Ramos (cell line): ENCODE data around the gene C16orf92.

ENCODE experiments used
- in situ Hi-C: fragments of 300-500 bp; cut with MboI; formaldehyde crosslinking; loops from one replicate; pipeline ENCODE4 v1.14.3; 2022; ENCODE audit warnings: low sequenced_read_pairs; ENCODE audit not compliant: unreplicated experiment

The C16orf92 gene

GRCh38 chr16:29988346-29989075 is 34.5 kb upstream of the C16orf92 start:
- in situ Hi-C loops = no loop called here

DNA sequence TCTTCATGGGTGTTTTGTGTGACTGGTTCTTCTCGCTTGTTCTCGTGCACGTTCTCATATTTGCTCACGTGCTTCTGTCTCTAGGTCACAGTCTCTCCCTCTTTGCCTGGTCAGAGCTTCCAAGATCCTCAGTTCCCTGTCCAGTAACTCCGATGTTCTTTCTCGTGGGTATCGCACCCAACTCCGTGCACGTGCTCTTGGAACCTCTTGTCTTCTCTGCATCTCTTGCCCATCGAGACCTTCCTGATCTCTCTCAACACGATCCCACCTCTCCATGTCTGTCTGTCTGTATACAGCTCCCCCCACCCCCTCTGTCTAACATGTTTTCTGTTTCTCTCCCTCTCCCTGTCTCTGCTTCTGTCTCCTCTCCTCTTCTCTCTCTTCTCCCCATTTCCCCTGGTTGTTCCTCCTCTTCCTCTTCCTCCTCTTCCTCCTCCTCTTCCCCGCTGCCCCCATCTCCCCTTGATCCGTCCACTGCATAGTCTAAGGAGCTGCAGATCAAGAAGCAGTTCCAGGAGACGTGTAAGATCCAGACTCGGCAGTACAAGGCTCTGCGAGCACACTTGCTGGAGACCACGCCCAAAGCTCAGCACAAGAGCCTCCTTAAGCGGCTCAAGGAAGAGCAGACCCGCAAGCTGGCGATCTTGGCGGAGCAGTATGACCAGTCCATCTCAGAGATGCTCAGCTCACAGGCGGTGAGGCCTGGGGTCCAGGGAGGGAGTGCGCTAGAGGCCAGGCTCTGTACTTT is 33.7 kb upstream of the C16orf92 start:
- in situ Hi-C loops = no loop called here

DNA sequence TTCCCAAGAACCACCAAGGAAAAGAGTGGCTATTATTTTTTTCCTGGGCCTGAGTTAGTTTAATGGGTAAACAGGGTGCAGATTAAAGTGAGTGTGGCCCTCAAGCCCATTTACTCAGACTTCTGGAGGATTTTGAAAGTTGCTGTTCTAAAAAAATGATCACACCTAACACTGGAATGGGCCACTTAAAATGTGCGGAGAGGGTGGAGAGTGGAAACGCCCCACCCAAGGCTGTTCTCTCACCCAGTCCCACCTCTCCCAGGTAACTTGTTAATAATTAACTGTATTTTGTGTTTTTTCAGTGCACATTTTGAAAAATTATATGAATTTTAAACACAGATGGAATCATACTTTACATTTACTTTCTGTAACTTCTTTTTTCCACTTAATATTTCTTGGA is 33.0 kb upstream of the C16orf92 start:
- in situ Hi-C loops = loop anchor here (5.0 kb wide), 1 partner anchor 53 kb away; no protein-coding TSS in a partner anchor

- in situ Hi-C loops = loop anchor here (5.0 kb wide), 1 partner anchor 54 kb away; no protein-coding TSS in a partner anchor
Observed at GRCh38 chr16:29990883-29991570, 32.0 kb upstream of the C16orf92 start.

- in situ Hi-C loops = loop anchor here (5.0 kb wide), 1 partner anchor 54 kb away; no protein-coding TSS in a partner anchor
Observed at GRCh38 chr16:29991571-29991904, 31.5 kb upstream of the C16orf92 start.

GRCh38 chr16:29992344-29992967 is 30.5 kb upstream of the C16orf92 start:
- in situ Hi-C loops = loop anchor here (5.0 kb wide), 1 partner anchor 55 kb away; no protein-coding TSS in a partner anchor

DNA sequence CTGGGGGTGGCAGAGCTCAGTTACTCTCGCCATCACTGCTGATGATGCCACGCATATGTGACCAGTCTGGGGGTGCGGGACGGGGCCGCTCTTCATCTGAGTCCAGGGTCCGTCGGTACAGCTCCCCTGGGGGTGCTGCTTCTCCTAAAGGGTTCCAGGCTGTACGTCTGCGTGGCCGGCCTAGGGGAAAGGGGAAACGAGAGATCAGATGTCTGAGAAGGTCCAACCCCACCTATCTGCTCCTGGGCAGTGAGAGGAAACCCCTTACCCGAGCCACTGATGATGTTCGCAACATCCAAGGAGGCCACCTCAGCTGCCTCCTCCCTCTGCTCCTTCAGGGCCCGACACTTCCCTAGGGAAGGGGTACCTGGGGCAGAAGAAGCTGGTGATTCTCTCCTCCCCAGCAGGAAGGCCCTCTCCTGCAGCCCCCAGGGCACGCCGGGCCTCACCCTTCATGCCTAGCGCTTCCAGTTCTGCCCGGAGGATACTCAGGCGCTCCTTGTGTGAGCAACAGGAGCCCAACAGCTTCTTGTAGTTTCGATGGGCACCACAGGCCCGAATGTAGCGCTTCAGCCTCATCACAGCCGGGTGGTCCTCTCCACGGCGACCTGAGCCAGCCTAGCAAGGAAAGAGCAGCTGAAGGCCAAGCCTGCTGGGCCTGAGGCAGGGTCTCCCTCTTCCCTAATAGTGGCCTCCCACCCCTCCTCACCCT is 29.7 kb upstream of the C16orf92 start:
- in situ Hi-C loops = loop anchor here (5.0 kb wide), 1 partner anchor 56 kb away; no protein-coding TSS in a partner anchor

DNA sequence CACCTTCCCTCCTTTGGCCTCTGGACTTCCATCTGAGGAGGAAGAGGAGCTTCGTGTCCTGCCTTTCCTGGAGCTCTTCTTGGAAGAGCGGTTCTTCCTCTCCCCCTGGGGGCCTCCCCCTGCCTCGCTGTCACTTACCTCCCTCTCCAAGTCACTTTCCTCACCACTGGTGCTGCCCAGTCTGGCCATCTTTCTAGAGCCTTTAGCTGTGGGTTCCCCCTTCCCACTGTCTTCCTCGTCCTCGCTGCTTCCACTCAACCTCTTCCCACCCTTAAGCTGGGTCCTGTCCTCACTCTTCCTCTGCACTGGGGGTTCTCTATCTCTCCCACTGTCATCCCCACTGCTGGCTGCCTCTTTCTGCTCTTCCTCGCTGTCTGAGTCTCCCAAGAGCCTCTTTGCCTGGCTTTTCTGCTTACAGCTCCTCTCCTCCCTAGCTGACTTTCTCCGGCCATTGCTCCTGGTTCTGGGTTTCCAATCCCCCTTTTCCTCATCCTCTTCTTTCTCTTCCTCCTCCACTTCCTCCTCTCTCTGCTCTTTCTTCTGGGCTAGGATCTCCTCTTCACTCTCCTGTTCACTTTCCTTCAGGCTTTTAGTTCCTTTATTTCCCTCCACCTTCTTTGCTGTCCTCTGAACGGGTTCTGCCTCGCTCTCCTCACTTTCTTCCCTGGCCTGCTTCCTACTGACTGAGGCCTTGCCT is 28.9 kb upstream of the C16orf92 start:
- in situ Hi-C loops = loop anchor here (5.0 kb wide), 1 partner anchor 57 kb away; no protein-coding TSS in a partner anchor

GRCh38 chr16:29994600-29995323 is 28.2 kb upstream of the C16orf92 start:
- in situ Hi-C loops = loop anchor here (5.0 kb wide), 1 partner anchor 57 kb away; no protein-coding TSS in a partner anchor

DNA sequence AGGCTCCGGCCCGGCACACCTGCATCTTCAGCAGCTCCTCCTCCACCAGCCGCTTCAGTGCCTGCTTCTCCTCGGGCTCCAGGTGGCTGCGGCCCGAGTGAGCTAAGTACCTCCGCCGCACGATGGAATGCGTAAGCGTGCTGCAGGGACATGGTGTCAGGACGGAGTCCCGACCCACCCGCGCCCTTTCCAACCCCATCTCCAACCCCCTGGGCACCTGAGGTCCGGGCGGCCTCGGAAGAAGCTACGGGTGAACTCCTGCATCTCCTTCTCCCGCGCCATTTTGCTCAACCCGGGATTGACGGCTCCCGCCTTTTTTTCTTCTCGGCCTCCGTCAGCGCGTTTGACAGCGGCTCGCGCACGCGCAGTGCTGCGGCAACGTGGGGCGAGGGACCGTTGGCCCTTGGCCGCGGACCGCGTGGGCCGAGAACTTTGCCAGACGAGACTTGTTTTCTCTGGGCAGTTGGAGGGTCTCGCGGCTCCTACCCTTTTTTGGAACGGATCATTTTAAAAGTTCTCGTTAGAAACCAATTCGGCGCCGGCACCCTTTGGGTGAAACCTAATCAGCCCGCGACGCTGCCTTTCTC is 27.6 kb upstream of the C16orf92 start, which contains the start of gene HIRIP3:
TSS of gene HIRIP3 (minus strand) at position 294 of the 587 bp plus-strand sequence. CDS start at position 282, 12 bp downstream.
- in situ Hi-C loops = no loop called here

DNA sequence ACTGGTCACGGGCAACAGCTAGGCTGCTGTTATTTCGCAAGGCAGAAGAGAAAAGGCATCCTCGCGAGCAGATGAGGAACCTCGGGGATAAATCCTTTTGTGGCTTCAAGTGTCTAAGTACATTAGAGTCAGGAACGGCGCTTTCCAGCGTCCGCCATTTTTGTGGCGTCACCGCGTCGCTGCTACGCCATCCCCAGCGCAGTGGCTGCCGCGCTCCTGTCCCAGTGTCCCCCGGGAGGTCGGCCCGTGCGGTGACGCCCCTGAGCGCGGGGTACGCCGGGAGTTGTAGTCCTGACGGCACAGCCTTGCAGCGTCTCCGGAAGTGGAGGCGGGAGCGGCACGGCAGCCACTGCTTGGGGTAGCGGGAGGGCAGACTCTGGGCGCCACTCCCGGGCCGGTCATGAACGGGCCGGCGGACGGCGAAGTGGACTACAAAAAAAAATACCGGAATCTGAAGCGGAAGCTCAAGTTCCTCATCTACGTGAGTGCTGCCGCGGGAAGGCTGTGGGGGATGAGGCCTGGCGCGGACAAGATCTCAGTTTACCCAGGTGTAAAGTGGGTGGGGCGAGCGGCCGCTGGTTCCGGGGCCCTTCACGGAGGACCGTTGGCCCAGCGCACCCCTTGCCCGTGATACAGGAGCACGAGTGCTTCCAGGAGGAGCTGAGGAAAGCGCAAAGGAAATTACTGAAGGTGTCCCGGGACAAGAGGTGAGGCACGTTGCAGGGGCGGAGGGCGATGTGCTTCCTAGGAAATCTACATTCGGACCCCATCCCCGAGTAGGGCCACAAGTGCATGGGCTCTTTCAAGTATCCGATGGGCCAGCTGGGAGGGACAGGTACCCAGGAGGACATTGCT is 26.9 kb upstream of the C16orf92 start, which contains the start of gene INO80E:
TSS of gene INO80E (plus strand) at position 331 of the 855 bp plus-strand sequence. CDS start at position 401, 70 bp downstream.
- in situ Hi-C loops = no loop called here

DNA sequence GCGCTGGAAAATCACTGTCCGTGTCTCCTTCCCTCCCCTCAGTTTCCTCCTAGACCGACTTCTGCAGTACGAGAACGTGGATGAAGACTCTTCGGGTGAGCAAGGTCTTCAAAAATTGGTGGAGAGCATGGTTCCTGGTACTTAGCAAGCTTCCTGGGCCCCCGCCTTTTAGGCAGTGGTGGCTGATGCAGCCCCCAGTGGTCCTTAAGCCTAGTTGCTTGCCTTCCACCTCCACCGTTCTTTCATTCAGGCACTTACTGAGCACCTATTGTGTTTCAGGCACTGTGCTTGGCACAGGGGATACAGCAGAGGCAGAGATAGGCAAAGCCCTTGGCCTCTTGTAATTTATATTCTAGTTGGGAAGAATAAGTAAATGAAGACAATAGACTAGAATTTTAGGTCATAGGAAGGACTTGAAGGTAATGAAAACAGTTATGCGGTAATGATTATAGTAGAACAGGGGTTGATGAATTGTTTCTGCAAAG is 26.2 kb upstream of the C16orf92 start:
- in situ Hi-C loops = no loop called here

GRCh38 chr16:29999605-30000004 is 23.4 kb upstream of the C16orf92 start:
- in situ Hi-C loops = loop anchor here (25.0 kb wide), 1 partner anchor 162 kb away; no protein-coding TSS in a partner anchor

DNA sequence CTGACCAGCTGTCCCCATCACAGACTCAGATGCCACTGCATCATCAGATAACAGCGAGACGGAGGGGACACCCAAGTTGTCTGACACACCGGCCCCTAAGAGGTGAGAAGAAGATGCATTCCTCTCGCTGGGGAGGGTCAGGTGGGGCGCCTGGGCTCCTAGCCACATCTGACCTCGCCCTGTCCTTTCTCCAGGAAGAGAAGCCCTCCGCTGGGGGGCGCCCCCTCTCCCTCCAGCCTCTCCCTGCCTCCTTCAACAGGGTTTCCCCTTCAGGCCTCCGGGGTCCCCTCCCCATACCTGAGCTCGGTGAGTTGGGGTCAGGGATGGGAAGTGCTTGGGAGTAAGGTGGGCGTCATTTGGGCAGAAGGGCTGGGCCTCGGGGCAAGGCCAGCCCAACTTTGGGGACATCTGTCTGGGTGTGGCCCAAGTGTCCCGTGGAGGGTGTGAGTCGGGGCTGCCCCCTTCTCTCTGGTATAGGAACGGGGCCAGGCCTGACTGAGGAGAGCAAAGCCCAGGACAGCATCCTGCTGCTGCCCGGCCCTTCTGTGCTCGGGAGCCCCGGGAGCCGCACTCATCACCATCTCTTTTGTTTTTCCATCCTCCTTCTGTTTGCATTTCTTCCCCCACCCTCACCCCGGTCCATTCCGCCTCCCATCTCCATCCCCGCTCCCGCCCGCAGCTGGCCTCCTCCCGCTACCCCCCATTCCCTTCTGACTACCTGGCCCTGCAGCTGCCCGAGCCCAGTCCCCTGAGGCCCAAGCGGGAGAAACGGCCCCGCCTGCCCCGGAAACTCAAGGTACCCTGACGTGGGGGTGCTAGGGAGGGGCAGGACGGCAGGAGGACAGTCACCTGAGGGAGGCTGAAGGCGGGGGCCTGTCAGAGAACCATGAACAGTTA is 22.0 kb upstream of the C16orf92 start:
- in situ Hi-C loops = loop anchor here (25.0 kb wide), 1 partner anchor 164 kb away; no protein-coding TSS in a partner anchor

GRCh38 chr16:30002614-30003346 is 20.2 kb upstream of the C16orf92 start:
- in situ Hi-C loops = loop anchor here (25.0 kb wide), 1 partner anchor 165 kb away; no protein-coding TSS in a partner anchor
